BJ (cell line): ENCODE data around the gene WDR37. TPM values are rescaled to one million over a fixed set of nuclear protein-coding genes. Genes with fewer than 3 reads are reported as not detected.
A peak's percentile ranks its signal among the peaks of the same experiment; 100 is the strongest.

Source experiments
- CTCF ChIA-PET: fragments of 350-600 bp; formaldehyde crosslinking; extraction: SDS; loops from one replicate; lab custom pipeline; 2021; ENCODE audit warnings: antibody characterized with exemption, inconsistent platforms; lab: Yijun Ruan, JAX
- POLR2A ChIA-PET: fragments of 300-600 bp; sonication (Branson Sonifier 250); formaldehyde crosslinking; extraction: SDS; loops from one replicate; lab custom pipeline; 2021; ENCODE audit warnings: antibody characterized with exemption; lab: Charles Lee
- DNase-seq: peaks from one replicate; pipeline ENCODE4 v3.0.0-alpha.2; 2011; ENCODE audit warnings: low read depth
- H3K27me3 ChIP-seq: 2 replicates; pipeline ENCODE4 v1.6.0; 2011; ENCODE audit warnings: low read length; ENCODE audit not compliant: control insufficient read depth, insufficient read depth
- H3K36me3 ChIP-seq: 2 replicates; pipeline ENCODE4 v1.5.1; 2011; ENCODE audit warnings: low read length; ENCODE audit not compliant: control insufficient read depth, insufficient read depth
- H3K4me3 ChIP-seq: 2 replicates; pipeline ENCODE4 v1.5.1; 2011; ENCODE audit warnings: low read depth, mild to moderate bottlenecking, control low read depth, low read length
- polyA plus RNA-seq: library from polyadenylated mRNA; depleted of rRNA; stranded (reverse); fragments of >200 nt; gene quantifications from 2 replicates; pipeline ENCODE4 v1.2.3, GENCODE V29; 2011
- TF ChIP-seq, protein P1 (sequence below): IDR thresholded peaks from 2 replicates; pipeline ENCODE4 v1.5.1; 2011; ENCODE audit warnings: low read depth, mild to moderate bottlenecking, control low read depth, inconsistent platforms, low read length, moderate library complexity; ENCODE audit not compliant: insufficient read depth

WDR37 gene
- polyA plus RNA-seq, 1 experiment, result 12.7 TPM

- POLR2A ChIA-PET, result interaction anchor here (1.0 to 1.6 kb wide), 2 partner anchors 15 to 118 kb away, joined by 3 to 4 read pairs; partner anchors contain the start of gene LARP4B
- CTCF ChIA-PET, result interaction anchor here (0.6 to 1.8 kb wide), 3 partner anchors 12 to 534 kb away, joined by 3 to 5 read pairs (median 4); no protein-coding TSS in a partner anchor
- DNase-seq, result no peak
- H3K4me3 ChIP-seq, result peak overlapping the region; percentile 78
- TF ChIP-seq, protein P1, sequence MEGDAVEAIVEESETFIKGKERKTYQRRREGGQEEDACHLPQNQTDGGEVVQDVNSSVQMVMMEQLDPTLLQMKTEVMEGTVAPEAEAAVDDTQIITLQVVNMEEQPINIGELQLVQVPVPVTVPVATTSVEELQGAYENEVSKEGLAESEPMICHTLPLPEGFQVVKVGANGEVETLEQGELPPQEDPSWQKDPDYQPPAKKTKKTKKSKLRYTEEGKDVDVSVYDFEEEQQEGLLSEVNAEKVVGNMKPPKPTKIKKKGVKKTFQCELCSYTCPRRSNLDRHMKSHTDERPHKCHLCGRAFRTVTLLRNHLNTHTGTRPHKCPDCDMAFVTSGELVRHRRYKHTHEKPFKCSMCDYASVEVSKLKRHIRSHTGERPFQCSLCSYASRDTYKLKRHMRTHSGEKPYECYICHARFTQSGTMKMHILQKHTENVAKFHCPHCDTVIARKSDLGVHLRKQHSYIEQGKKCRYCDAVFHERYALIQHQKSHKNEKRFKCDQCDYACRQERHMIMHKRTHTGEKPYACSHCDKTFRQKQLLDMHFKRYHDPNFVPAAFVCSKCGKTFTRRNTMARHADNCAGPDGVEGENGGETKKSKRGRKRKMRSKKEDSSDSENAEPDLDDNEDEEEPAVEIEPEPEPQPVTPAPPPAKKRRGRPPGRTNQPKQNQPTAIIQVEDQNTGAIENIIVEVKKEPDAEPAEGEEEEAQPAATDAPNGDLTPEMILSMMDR, result no peak
- peaks cover 1% of the 10 kb centered on the region for H3K36me3 ChIP-seq
- H3K27me3 ChIP-seq, result no peaks in the 10 kb centered on the region
Observed at GRCh38 chr10:1049425-1049958, 6.7 kb upstream of the WDR37 start.

GRCh38 chr10:1050145-1050544 lies 6.0 kb upstream of the WDR37 start:
- Histone ChIP-seq H3K27me3 (no peaks in the 10 kb centered on the region), H3K4me3 (peak overlapping the region; percentile 78), H3K36me3 (peaks cover 1% of the 10 kb centered on the region)
- ChIA-PET POLR2A (no interaction called here), CTCF (interaction anchor here (1.8 kb wide), 1 partner anchor 13 kb away, joined by 5 read pairs; no protein-coding TSS in a partner anchor)
- no peak for DNase-seq
- TF ChIP-seq, protein P1, result no peak

GRCh38 chr10:1050554-1050953 lies 5.6 kb upstream of the WDR37 start:
- ChIA-PET POLR2A (no interaction called here), CTCF (interaction anchor here (1.8 kb wide), 1 partner anchor 13 kb away, joined by 5 read pairs; no protein-coding TSS in a partner anchor)
- no peak overlapping the region for H3K4me3 ChIP-seq

DNA sequence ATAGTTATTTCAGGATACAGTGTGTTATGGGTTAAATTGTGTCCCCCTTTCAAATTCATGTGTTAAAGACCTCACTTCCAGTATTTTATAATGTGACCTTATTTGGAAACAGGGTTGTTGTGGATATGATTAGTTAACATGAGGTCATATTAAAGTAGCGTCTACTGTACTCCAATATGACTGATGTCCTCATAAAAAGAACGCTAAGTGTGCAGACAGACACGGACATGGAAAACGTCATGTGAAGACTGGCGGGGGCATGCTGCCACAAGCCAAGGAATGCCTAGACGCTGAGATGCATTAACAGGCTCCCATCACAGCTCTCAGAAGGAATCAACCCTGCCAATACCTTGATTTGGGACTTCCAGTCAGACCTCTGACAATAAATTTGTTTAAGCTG lies 1.5 kb upstream of the WDR37 start:
- no peaks in the 10 kb centered on the region for H3K27me3 ChIP-seq
- ChIA-PET POLR2A (no interaction called here), CTCF (no interaction called here)
- TF ChIP-seq, protein P1, result no peak
- DNase-seq, result no peak
- H3K36me3 ChIP-seq, result peaks cover 1% of the 10 kb centered on the region
- peak overlapping the region; percentile 2; the same call in 1 of the 2 replicates for H3K4me3 ChIP-seq

More at GRCh38 chr10:1050554-1050953, 5.6 kb upstream of the WDR37 start:
- Histone ChIP-seq H3K36me3 (peaks cover 1% of the 10 kb centered on the region), H3K27me3 (no peaks in the 10 kb centered on the region)
- TF ChIP-seq, protein P1, result no peak
- DNase-seq, result no peak

- CTCF ChIA-PET, result no interaction called here
- H3K27me3 ChIP-seq, result no peaks in the 10 kb centered on the region
- DNase-seq, result no peak
- TF ChIP-seq, protein P1, result no peak
- peak overlapping the region; percentile 99 for H3K4me3 ChIP-seq
- peaks cover 1% of the 10 kb centered on the region for H3K36me3 ChIP-seq
- POLR2A ChIA-PET, result no interaction called here
Observed at GRCh38 chr10:1057106-1057657, 997 bp downstream of the WDR37 start.
